IPS-NIHi11 (cell line): ENCODE results near the gene WDR45B.
"Not testable (repeated sequence)": the region's sequence is repeated elsewhere in the genome, so short reads cannot be mapped to it uniquely, and the experiment has no call there.

ENCODE experiments used
- DNase-seq: peaks from one replicate; pipeline ENCODE4 v3.0.0; 2012; ENCODE audit warnings: mixed read lengths, low spot score

The WDR45B gene

GRCh38 chr17:82599674-82600661 lies 48.3 kb downstream of the WDR45B start:
- peak; percentile 11 for DNase-seq

- no peak for DNase-seq
Measured at GRCh38 chr17:82598256-82599119, 49.8 kb downstream of the WDR45B start.

DNA sequence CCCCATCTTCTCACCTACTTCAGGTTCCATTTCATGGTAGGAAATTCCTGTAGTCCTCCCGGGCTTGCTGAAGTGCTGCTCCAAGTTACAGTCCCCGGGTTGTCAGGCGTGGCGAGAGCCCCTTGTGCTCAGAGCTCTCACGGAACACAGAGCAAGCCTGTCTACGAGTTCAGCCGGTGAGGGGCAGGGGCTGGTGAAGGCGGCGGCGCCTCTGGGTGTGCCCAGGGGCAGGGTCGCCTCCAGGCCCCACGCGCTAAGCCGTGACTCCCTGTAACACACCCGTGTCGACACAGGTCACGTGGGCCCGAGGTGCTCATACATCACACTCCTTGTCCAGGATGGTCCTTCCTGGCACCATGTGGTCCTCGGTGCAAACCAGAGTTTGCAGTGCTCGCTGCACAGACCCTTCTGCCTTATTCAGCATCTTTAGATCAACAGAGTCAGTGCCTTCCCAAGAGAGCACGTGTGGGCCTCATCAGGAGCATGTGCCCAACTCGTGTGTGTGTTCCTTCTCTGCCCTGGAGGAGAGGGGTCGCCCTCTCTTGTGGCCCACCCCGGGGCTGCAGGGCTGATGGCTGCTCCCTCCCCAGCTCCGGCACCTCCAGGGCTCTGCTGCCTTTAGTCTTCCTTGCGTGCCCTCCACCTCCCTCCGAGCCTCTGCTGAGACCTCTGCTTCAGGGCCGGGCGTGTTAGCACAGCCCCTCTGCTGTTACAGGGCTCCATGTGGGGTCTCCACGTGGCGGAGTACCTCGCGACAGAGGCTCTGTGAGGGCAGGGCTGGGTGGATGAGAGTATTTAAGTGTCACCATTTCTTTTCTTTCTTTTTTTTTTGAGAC lies 51.2 kb downstream of the WDR45B start:
- DNase-seq = no peak

GRCh38 chr17:82596296-82596695 lies 51.9 kb downstream of the WDR45B start:
- DNase-seq = no peak

DNA sequence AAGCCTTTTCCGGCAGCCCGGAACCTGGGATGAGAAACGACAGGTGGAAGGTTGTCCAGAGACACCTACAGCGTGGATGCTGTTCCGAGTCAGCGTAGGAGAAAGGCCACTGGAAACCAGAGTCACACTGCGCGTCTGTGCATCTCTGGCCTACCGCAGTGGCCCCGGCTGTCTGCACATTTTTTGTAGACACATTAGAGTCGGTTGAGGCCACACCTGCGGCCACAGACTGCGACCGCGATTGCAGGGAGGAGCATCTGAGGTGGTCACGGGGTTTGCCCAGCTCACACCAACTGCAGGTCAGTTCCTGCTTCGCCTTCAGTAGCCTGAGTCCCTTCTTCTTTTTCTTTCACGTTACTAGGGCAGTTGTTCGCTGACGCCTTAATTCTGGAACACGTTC lies 52.4 kb downstream of the WDR45B start:
- no peak for DNase-seq

DNA sequence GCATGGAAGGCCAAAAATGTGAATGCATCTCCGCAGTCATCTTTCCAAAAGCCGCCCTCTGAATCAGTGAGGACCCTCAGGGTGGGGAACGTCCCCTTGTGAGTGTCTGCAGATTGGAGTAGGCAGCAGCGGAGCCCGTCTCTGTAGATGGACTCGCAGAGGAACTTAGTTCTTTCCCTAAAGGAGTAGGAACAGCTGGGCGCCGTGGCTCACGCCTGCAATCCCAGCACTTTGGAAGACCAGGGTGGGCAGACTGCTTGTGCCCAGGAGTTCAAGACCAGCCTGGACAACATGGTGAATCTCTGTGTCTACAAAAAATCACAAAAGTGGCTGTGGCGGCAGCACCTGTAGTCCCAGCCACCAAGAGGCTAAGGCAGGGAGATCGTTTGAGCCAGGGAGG lies 53.7 kb downstream of the WDR45B start:
- DNase-seq = no peak

DNA sequence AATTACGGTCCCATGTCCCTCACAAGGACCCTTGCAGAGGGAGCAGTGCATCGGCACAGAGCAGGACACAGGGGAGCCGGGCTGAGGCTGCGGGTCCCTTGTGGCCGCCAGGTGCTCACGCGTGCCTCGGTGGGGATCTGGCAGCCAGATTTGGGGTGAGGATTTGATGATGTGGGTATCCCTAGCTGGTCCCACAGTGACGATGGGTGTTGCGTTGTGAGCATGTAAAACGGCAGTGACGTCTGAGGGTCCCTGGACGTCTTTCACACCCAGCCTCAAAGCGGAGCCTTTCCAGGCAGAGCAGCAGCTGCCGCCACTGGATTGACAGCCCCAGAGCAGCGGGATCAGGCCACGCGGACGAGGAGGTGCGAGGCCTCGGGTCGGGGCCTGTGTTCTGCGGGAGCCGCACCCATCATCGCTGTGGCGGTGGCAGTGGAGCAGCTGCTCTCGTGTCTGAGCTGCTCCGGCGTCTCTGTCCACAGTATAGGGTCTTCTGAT lies 54.6 kb downstream of the WDR45B start:
- no peak for DNase-seq

DNA sequence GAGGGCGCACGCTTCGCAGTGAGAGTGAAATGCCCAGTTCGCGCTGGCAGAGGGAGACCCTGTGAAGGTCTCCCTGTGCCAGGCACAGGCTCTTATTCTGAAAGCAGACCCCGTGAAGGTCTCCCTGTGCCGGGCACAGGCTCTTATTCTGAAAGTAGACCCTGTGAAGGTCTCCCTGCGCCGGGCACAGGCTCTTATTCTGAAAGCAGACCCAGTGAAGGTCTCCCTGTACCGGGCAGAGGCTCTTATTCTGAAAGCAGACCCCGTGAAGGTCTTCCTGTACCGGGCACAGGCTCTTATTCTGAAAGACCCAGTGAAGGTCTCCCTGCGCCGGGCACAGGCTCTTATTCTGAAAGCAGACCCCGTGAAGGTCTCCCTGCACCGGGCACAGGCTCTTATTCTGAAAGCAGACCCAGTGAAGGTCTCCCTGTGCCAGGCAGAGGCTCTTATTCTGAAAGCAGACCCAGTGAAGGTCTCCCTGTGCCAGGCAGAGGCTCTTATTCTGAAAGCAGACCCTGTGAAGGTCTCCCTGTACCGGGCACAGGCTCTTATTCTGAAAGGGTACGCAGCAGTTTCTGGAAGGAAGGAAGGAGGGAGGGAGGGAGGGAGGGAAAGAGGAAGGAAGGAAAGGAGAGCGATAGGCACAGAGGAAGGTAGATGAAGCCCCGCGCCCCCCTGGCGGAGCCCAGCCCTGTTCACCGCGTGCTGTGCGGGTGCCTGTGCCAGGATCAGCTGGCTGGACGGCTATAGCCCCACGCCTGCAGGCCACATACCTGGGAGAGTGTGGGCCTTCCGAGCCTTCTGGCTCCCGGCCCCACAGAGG lies 55.3 kb downstream of the WDR45B start:
- peak; percentile 62 for DNase-seq

GRCh38 chr17:82592289-82592766 lies 55.9 kb downstream of the WDR45B start:
- no peak for DNase-seq

GRCh38 chr17:82590881-82591539 lies 57.2 kb downstream of the WDR45B start:
- DNase-seq = no peak

DNA sequence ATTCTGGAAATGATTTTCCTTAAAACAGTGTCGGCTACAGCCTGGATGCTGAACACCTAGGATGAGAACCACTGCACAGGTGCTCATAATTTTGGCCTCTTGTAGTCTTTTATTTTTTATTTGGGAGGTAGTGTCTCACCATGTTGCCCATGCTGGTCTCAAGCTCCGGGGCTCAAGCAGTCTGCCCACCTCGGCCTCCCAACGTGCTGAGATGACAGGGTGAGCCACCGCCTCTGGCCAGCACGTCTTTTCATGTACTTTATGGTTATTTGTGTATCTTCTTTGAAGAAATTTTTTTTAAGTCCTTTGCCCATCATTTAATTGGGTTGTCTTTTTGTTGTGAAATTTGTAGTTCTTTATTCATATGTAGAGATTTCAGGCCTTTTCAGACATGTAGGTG lies 58.0 kb downstream of the WDR45B start:
- DNase-seq = no peak

DNA sequence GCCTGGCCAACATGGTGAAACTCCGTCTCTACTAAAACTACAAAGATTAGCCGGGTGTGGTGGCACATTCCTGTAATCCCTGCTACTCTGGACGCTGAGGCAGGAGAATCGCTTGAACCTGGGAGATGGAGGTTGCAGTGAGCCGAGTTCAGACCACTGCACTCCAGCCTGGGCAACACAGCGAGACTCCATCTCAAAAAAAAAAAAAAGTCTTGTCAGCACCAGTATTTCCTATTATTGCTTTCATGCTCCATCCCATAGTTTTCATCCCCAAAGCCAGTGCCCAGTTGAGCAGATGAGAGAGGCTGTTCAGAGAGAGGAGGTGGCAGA lies 58.4 kb downstream of the WDR45B start:
- DNase-seq = no peak

- no peak for DNase-seq
Measured at GRCh38 chr17:82588266-82589175, 59.7 kb downstream of the WDR45B start.

DNA sequence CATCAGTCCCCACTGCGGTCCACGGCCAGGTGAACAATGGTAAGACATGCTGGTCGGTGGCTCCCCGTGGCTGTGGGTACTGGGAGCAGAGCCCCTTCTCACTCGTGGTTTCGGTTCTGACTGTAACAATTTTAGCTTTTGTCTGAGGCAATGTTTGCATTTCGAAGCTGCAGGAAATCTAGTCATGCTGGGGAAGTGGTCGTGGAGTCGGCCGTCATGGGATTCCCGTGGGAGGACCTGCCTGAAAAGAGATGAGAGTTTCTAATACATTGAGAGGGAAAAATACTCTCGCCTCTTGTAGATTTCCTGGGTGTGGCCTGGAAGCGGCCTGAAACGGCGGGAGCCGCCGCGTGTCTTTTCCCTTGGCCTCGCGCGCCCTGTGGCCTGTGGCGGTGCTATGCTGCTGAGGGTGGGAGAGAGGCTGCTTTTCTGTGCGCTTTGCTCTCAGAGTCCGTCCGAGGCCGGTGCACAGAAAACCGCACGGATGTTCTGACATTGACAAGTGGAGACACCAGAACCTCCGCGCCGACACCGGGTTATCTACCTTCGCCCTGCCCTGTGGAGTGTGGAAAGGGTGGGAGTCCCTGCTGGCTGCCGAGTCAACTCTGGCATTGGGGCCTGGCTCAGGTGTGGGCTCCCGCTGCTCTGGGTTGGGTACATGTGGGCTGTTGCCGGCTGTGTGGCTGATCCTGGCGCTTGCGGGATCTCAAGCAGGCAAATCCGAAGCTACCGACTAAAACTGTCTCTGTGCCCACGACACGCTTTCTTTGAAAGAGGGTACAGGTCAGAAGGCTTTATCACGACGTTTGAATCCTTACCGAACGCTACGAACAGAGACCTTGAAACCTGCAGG lies 60.8 kb downstream of the WDR45B start:
- DNase-seq = no peak

- DNase-seq = no peak
Measured at GRCh38 chr17:82586576-82587233, 61.5 kb downstream of the WDR45B start.

DNA sequence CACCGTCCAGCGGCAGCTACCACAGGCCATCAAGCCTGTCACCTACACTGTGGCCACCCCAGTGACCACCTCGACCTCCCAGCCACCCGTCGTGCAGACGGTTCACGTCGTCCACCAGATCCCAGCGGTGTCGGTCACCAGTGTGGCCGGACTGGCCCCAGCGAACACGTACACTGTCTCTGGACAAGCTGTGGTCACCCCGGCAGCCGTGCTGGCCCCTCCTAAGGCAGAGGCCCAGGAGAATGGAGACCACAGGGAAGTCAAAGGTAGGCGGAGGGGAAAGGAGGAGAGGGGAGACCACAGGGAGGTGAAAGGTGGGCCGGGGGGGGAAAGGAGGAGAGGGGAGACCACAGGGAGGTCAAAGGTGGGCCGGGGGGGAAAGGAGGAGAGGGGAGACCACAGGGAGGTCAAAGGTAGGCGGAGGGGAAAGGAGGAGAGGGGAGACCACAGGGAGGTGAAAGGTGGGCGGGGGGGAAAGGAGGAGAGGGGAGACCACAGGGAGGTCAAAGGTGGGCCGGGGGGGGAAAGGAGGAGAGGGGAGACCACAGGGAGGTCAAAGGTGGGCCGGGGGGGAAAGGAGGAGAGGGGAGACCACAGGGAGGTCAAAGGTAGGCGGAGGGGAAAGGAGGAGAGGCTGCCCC lies 62.2 kb downstream of the WDR45B start:
- not testable (repeated sequence) for DNase-seq

- DNase-seq = no peak
Measured at GRCh38 chr17:82583720-82584234, 64.5 kb downstream of the WDR45B start.
